Measurements from ENCODE around the gene KRTCAP3.
"Not testable (repeated sequence)": the region's sequence is repeated elsewhere in the genome, so short reads cannot be mapped to it uniquely, and the experiment has no call there.

Gene KRTCAP3, protein sequence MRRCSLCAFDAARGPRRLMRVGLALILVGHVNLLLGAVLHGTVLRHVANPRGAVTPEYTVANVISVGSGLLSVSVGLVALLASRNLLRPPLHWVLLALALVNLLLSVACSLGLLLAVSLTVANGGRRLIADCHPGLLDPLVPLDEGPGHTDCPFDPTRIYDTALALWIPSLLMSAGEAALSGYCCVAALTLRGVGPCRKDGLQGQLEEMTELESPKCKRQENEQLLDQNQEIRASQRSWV

GRCh38 chr2:27441958-27442919 is at the start of gene KRTCAP3:
Gene KRTCAP3, plus strand, starts transcription at chr2:27442381. Its CDS starts 32 bp downstream, at chr2:27442413.
- no peak for DNase-seq

GRCh38 chr2:27393225-27393624 is 49.0 kb upstream of the KRTCAP3 start:
- no peak for DNase-seq

DNA sequence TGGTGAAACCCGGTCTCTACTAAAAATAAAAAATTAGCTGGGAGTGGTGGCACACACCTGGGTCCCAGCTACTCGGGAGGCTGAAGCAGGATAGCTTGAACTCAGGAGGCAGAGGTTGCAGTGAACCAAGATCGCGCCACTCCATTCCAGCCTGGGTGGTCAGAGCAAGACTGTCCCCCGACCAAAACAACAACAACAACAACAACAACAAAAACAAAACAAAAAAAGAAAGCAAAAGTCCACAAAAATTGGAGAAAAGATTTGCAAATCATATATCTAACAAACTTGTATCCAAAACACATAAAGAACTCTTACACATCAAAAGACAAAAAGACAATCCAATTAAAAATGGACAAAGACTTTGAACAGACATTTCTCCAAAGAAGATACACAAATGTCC is 43.2 kb upstream of the KRTCAP3 start:
- DNase-seq = no peak

- DNase-seq = no peak
Measured at GRCh38 chr2:27400348-27401135, 41.6 kb upstream of the KRTCAP3 start.

DNA sequence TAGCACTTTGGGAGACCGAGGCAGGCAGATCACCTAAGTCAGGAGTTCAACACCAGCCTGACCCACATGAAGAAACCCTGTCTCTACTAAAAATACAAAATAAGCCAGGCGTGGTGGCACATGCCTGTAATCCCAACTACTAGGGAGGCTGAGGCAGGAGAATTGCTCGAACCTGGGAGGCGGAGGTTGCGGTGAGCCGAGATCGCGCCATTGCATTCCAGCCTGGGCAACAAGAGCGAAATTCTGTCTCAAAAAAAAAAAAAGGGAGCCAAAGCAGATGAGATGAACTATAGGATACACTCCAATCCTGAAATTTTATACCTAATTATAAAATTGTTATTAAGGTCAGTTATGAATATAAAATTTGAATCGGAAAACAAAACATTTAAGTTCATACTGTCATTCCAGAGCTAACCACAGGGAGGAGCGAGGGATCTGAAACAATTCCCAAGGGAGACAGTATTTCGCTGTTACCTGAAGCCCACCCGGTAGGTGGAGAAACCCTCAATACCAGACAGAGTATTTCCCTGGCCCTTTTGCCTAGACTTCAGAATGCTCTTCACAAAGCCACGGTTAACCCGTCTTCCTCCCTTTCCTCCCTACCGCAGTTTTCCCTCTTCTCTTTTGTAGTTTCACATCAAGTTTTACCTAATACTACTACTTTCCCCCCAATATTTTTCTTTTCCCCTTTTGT is 34.2 kb upstream of the KRTCAP3 start:
- DNase-seq = peak; percentile 53 to 64

- peak in 1 of 2 experiments; percentile 12 for DNase-seq
Measured at GRCh38 chr2:27408601-27409320, 33.4 kb upstream of the KRTCAP3 start.

DNA sequence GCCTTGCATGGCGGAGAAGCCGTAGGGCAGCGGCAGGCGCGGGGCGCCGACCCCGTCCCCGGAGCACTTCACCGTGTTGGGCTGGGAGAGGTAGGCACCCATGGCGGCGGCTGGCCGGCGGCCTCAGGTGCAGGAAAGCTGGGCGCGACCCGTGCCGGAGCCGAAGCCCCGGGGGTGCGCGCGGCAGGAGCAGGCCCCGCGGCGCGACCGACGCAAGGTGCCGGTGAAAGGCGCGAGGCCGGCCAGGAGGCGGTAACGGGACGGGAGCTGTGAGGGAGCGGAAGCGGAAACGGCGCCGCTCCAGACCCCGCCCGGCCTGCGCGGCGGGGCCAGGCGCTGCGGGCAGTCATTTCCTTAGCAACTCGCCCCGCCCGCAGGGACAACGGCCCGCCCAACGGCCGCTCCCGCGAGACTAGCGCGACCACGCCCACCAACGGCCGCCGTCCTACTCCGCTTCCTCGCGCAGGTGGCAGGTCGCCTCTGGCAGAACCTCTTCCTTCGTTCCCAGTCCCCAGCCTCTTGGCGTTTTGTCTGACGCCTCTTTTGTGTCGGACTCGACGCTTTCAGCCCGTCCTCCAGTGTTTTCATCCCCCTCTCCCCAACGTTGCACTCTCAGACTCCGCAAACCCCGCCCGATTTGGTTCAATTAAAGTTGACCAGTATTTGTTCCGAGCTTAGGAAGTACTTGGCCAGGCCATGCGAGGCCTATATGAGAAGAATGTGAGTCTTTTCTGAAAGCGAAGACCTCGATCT is 32.7 kb upstream of the KRTCAP3 start, which contains the start of gene PPM1G:
Gene PPM1G (minus strand): TSS at position 271 of the 753 bp plus-strand sequence. CDS start 169 bp downstream, at position 102.
- DNase-seq = peak; percentile 88 to 93

- no peak for DNase-seq
Measured at GRCh38 chr2:27412419-27413152, 29.6 kb upstream of the KRTCAP3 start.

DNA sequence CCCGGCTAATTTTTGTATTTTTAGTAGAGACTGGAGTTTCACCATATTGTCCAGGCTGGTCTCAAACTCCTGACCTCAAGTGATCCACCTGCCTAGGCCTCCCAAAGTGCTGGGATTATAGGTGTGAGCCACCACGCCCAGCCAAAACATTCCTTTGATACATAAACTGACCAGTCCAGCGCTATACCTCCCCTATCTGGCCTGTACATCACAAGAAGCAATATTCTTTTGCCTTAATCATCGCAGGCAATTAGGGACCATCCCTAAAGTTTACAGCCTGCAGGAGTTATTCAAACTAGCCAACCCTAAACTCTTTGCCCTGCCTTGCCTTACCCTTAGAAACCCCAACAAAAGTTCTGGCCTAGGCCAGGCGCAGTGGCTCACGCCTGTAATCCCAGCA is 26.0 kb upstream of the KRTCAP3 start:
- no peak for DNase-seq

- no peak for DNase-seq
Measured at GRCh38 chr2:27420996-27421395, 21.2 kb upstream of the KRTCAP3 start.

- DNase-seq = no peak
Measured at GRCh38 chr2:27421660-27422250, 20.4 kb upstream of the KRTCAP3 start.

- no peak for DNase-seq
Measured at GRCh38 chr2:27422958-27423357, 19.2 kb upstream of the KRTCAP3 start.

DNA sequence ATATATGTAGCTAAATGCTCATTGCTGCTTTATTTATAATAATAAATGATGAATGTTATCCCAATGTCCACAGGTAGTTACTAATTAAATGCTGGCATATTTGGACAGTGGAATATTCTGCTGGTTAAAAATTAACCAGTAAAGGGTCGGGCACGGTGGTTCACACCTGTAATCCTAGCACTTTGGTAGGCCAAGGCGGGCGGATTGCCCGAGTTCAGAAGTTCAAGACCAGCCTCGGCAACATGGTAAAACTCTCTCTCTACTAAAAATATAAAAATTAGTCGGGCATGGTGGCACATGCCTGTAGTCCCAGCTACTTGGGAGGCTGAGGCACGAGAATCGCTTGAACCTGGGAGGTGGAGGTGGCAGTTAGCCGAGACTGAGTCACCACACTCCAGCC is 17.1 kb upstream of the KRTCAP3 start:
- DNase-seq = not testable (repeated sequence)

GRCh38 chr2:27427863-27428212 is 14.3 kb upstream of the KRTCAP3 start:
- DNase-seq = no peak

- peak; percentile 79 to 89 for DNase-seq
Measured at GRCh38 chr2:27428213-27428977, 13.8 kb upstream of the KRTCAP3 start, which contains the start of gene NRBP1. Gene NRBP1, plus strand, starts transcription at chr2:27428631. Its CDS starts 4,643 bp downstream, at chr2:27433274.

DNA sequence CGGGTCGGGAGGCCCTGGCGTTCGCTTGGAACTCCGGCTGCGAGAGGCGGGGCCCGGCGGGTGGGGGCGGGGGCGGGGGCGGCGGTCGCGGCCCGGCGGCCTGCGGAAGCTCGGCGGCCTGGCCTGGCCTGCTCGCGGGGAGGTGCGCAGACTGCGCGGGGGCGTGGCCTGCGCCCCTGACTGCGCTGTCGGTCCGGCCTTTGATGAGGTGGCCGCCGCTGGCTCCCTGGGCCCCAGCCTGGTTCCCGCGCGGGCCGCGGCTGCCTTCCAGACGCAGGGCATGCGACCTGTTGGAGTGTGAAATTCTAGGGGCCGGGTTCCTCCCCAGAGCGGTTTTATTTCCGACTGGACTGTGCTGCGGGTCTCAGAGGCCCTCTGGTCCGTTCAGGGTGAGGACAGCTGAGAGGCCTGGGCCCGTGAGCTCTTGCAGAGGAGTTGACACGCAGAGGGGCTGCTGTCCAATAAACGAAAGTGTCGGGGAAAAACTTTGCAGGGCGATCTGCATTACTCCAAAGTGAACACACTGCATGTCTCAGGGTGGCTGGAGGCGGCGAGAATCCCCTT is 13.1 kb upstream of the KRTCAP3 start:
- peak; percentile 53 to 79 for DNase-seq

GRCh38 chr2:27431395-27431794 is 10.8 kb upstream of the KRTCAP3 start:
- DNase-seq = no peak

DNA sequence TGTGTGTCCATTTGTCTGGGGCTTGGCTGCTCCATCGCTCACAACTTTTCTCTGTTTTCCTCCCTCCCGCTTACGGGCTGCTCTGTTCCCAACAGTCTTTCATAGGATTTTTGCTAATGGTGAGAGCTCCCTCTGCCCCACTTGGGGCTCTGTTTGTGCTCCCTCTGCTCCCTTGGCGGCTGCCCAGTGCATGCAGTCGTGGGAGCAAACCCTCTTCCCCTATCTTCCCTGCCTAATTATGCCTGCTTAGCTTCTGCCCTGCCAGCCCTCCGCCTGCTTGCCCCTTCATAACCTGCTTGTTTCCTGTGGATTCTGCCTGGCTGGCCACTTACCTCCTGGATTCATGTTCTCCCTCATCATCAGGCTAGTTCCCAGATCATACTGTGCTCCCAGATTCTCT is 6.6 kb upstream of the KRTCAP3 start:
- no peak for DNase-seq

All from SHP77 (cell line).